Small intestine (tissue), 7 donors: Measurements from ENCODE around the gene ZNF536. TPM values are rescaled to one million over a fixed set of nuclear protein-coding genes. Genes with fewer than 3 reads are reported as not detected.
A peak's percentile ranks its signal among the peaks of the same experiment; 100 is the strongest.
"Not testable (repeated sequence)": the region's sequence is repeated elsewhere in the genome, so short reads cannot be mapped to it uniquely, and the experiment has no call there.

Experiments used
- DNase-seq, 2 donors: peaks; one replicate each; pipeline versions ENCODE4 v3.0.0 to v3.0.0-alpha.2; 2013
- FAIRE-seq: peaks from 2 replicates; lab custom pipeline; 2012; peaks lifted over from hg19 to GRCh38; lab: Jason Lieb, UNC
- H3K27ac ChIP-seq, 3 donors: one replicate each; pipeline ENCODE4 v1.5.1; 2013; ENCODE audit warnings: low read length in 2 of 3, mild to moderate bottlenecking in 2 of 3, control low read depth in 1 of 3, inconsistent platforms in 1 of 3, low read depth in 1 of 3, moderate library complexity in 1 of 3
- H3K27me3 ChIP-seq, 3 donors: one replicate each; pipeline ENCODE4 v1.6.1; 2013; ENCODE audit warnings: low read length in 3 of 3, inconsistent platforms in 1 of 3; ENCODE audit not compliant: control insufficient read depth in 3 of 3, insufficient read depth in 3 of 3
- H3K36me3 ChIP-seq, 3 donors: one replicate each; pipeline ENCODE4 v1.6.1; 2013; ENCODE audit warnings: low read length in 3 of 3, inconsistent platforms in 1 of 3, low read depth in 1 of 3, mild to moderate bottlenecking in 1 of 3, moderate library complexity in 1 of 3; ENCODE audit not compliant: control insufficient read depth in 3 of 3, insufficient read depth in 2 of 3
- H3K4me1 ChIP-seq, 3 donors: one replicate each; pipeline ENCODE4 v1.6.1; 2013; ENCODE audit warnings: low read length in 2 of 3, inconsistent platforms in 1 of 3, low read depth in 1 of 3, mild to moderate bottlenecking in 1 of 3, moderate library complexity in 1 of 3; ENCODE audit not compliant: control insufficient read depth in 3 of 3, insufficient read depth in 2 of 3
- H3K4me3 ChIP-seq, 3 donors: one replicate each; pipeline ENCODE4 v1.5.1; 2013; ENCODE audit warnings: low read length in 3 of 3, control low read depth in 1 of 3, inconsistent platforms in 1 of 3, low read depth in 1 of 3, mild to moderate bottlenecking in 1 of 3, moderate library complexity in 1 of 3
- H3K9me3 ChIP-seq, 2 donors: one replicate each; pipeline ENCODE4 v1.6.1; 2013; ENCODE audit warnings: low read depth in 1 of 2, low read length in 1 of 2; ENCODE audit not compliant: control insufficient read depth in 2 of 2, insufficient read depth in 1 of 2
- WGBS, 3 donors: extraction: QIAGEN DNeasy Blood & Tissue Kit; methylation state at CpG; one replicate each; pipeline ENCODE4 v1.1.7; 2013; 5-methylcytosine and 5-hydroxymethylcytosine counted together
- polyA plus RNA-seq, 4 donors: library from polyadenylated mRNA; stranded (reverse) in 3 of 4; unstranded in 1 of 4; fragments of 200-250 nt in 3 of 4; fragments of 120-200 nt in 1 of 4; gene quantifications; one replicate each; pipeline versions ENCODE4 v1.2.1 to v1.2.3, GENCODE V29; 2013
- donor health status: healthy with polysubstance abuse.
- donor health status: control.
- donor health status: control.
- donor health status: Bipolar disorder and iron deficiency.
- donor health status: healthy.

Gene ZNF536
- polyA plus RNA-seq, 4 donors, result 0.27 to 3.3 (median 0.98) TPM; not detected in 1

DNA sequence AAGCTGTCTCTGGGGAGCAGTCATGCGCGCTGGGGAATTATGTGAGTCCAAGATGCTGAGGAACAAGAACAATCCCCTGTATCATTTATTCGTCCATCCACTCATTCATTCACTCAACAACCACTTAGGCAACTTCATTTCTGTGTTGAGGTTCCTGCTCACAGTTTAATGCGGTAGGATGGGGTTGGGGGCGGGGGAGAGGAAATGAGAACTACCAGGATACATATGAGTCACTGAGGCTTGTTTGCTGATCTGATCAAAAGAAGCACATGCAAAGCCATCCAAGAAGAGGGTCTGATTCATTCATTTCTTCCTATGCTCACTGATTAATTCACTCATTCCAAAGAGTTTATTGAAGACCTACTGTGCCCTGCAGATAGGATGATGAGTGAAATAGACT, 20.9 kb downstream of the ZNF536 start:
- H3K27me3 ChIP-seq, result no peaks in the 10 kb centered on the region
- no peaks in the 10 kb centered on the region for H3K9me3 ChIP-seq
- no peaks in the 10 kb centered on the region for H3K36me3 ChIP-seq
- no peak overlapping the region for H3K27ac ChIP-seq
- no peaks in the 10 kb centered on the region for H3K4me1 ChIP-seq
- 69 to 78% (median 76%) methylated on average over 5 of the region's 5 CpGs for WGBS, 3 donors
- FAIRE-seq (no peak), DNase-seq (no peak)
- H3K4me3 ChIP-seq, result no peak overlapping the region

DNA sequence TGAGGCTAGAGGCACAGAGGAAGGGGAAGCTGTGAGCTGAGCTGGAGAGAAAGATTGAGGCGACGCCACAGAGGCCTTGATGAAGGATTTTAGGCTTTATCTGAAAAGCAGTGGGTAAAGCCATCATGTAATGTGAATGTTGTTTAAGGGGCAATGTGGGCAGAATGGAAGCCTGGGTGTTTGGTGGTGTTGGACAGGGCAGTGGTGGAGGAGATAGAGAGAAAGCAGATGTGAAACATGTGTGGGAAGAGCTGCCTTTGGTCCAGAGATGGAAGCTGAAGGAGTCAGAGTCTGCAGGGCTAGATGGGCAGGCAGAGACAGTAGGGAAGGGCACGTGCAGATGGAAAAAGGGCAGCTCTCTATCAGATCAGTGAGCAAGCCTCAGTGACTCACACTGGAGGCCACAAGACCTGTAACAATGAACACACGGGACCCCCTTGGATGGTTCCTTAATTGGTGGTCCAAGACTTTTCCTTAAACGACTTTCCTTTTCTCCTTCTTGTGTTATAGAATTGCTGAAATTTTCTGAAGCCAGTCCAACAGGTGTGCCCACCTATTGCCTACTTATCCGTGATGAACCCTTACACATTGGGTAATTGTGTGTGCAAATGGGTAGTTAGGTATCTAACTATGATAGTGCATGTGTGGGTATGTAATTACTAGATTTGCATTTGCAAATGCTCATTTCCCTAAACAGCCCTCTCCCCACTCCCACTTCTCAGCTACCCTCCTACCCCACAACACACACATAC, 21.7 kb downstream of the ZNF536 start:
- Histone ChIP-seq H3K4me3 (no peak overlapping the region), H3K36me3 (no peaks in the 10 kb centered on the region), H3K9me3 (no peaks in the 10 kb centered on the region), H3K27me3 (no peaks in the 10 kb centered on the region), H3K27ac (no peak overlapping the region), H3K4me1 (no peaks in the 10 kb centered on the region)
- 69 to 79% (median 73%) methylated on average over 6 of the region's 6 CpGs for WGBS, 3 donors
- DNase-seq, result no peak
- FAIRE-seq, result no peak

DNA sequence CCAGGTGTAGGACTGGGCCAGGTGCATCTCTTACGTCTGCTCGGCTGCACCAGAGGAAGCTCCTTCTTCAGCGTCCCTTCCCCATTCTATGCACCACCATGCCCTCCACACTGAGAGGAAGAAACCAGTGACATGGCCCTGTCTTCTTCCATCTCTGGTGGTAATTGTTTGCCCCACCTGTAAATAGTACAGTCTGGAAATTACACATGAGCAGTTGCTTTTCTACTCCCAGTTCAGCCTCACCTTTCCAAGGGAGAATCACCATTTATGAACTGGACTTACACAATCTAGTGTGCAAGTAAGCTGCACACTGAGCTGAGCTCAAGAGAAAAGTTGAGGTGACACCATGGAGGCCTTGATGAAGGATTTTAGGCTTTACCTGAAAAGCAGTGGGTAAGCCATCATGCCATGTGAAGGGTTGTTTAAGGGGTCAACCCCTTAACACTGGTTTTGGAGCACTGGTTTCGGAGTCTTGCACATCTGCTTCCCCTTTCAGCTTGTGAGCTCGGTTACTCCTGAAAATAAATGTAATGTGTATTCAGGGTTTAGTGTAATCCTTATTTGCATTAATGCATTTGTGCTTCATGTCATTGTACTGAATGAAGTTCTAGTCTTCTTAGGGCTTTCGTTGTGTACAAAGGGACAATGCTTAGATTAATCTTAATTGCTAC, 22.4 kb downstream of the ZNF536 start:
- Histone ChIP-seq H3K9me3 (no peaks in the 10 kb centered on the region), H3K27ac (no peak overlapping the region), H3K4me3 (no peak overlapping the region), H3K27me3 (no peaks in the 10 kb centered on the region), H3K36me3 (no peaks in the 10 kb centered on the region), H3K4me1 (no peaks in the 10 kb centered on the region)
- no peak for FAIRE-seq
- WGBS, 3 donors, result 62 to 79% (median 65%) methylated on average over 6 of the region's 6 CpGs
- DNase-seq, result no peak

DNA sequence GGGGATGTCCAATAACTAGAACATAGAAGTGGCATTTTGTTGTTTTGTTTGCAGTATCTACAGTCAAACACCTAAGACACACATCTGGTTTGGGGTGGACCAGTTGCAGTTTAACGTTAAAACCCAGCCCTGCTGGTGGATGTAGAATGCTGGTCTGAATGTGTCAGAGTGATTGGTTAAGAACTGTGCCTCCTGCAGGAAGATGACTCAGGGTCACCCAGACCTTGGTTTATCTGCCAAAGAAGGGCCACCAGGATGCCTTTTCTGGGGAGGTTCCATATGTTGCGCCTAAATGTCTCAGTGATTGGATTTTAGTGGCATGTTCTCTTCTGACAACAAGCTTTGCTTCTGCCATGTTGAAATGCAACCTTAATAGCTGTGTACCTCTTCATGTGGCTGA, 23.1 kb downstream of the ZNF536 start:
- FAIRE-seq, result no peak
- no peak for DNase-seq
- Histone ChIP-seq H3K27me3 (no peaks in the 10 kb centered on the region), H3K36me3 (no peaks in the 10 kb centered on the region), H3K4me1 (no peaks in the 10 kb centered on the region), H3K27ac (no peak overlapping the region), H3K9me3 (no peaks in the 10 kb centered on the region), H3K4me3 (no peak overlapping the region)
- WGBS, 3 donors, result 55 to 72% (median 63%) methylated on average over 2 of the region's 2 CpGs

DNA sequence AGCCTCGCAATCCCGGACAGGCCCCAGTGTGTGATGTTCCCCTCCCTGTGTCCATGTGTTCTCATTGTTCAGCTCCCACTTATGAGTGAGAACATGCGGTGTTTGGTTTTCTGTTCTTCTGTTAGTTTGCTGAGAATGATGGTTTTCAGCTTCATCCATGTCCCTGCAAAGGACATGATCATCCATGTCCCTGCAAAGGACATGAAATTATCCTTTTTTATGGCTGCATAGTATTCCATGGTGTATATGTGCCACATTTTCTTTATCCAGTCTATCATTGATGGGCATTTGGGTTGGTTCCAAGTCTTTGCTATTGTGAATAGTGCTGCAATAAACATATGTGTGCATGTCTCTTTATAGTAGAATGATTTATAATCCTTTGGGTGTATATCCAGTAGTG, 26.4 kb downstream of the ZNF536 start:
- DNase-seq, H3K27ac ChIP-seq, FAIRE-seq, H3K4me1 ChIP-seq, H3K4me3 ChIP-seq, H3K9me3 ChIP-seq, H3K27me3 ChIP-seq, H3K36me3 ChIP-seq: not testable (repeated sequence)
- 96% methylated on average over 3 of the region's 3 CpGs for WGBS, 3 donors

DNA sequence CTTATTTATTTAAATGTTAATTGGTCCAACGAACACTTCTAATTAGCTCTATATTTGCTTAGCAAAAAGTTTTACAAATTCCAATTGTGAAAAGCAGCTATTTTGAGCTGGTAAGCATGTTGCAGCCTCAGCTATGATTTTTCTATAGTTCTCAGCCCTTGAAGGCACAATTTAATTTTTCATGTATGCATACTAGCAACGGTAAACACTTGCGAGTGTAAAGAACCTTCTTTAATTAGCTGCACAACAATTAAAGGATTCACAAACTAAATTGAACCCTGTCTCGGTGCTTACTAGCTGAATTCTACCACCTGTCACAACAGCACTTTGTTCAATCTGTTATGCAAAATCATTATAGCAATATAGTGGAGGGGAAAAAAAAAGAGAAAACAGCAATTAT, 29.8 kb downstream of the ZNF536 start:
- DNase-seq (no peak), FAIRE-seq (no peak)
- 73 to 79% (median 78%) methylated on average over 4 of the region's 4 CpGs for whole genome bisulfite sequencing, 3 donors
- Histone ChIP-seq H3K27me3 (no peaks in the 10 kb centered on the region), H3K27ac (no peak overlapping the region), H3K36me3 (no peaks in the 10 kb centered on the region), H3K9me3 (no peaks in the 10 kb centered on the region), H3K4me3 (no peak overlapping the region), H3K4me1 (no peaks in the 10 kb centered on the region)

DNA sequence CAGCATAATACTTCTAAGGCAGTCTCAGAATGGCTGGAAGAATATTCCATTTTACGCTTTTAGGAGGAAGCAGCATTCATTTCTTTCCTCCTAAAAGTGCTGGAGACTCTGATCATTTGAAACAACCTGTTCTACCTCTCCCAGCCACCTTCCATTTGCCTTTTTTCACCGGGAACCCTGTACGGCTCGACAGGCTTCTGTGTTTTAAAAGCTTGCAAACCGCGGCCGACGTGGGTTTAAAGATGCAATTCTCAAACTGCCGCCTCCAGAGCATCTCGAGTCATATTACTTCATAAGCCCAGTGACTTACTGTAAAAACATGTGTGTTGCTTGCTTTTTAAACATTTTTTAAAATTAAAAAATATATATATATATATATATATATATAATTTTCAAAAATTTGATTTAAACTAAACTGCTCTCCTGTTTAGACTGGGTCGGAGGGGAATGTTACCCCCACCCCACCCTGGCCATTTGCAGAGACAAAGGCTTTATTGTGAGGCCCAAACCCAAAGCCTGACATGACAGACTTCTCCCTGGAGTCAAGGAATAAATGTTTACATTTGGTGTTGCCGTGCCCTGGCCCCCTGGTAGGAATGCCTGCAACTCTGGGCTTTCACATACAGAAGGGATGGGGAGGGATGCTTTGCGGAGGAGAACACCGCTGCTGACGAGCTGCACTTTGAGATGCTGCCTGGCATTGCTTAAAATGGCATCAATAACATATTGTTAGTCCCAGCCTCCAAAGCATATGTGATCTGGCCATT, 30.4 kb downstream of the ZNF536 start:
- FAIRE-seq, result no peak
- 69 to 74% (median 72%) methylated on average over 15 of the region's 15 CpGs for WGBS, 3 donors
- no peak for DNase-seq

DNA sequence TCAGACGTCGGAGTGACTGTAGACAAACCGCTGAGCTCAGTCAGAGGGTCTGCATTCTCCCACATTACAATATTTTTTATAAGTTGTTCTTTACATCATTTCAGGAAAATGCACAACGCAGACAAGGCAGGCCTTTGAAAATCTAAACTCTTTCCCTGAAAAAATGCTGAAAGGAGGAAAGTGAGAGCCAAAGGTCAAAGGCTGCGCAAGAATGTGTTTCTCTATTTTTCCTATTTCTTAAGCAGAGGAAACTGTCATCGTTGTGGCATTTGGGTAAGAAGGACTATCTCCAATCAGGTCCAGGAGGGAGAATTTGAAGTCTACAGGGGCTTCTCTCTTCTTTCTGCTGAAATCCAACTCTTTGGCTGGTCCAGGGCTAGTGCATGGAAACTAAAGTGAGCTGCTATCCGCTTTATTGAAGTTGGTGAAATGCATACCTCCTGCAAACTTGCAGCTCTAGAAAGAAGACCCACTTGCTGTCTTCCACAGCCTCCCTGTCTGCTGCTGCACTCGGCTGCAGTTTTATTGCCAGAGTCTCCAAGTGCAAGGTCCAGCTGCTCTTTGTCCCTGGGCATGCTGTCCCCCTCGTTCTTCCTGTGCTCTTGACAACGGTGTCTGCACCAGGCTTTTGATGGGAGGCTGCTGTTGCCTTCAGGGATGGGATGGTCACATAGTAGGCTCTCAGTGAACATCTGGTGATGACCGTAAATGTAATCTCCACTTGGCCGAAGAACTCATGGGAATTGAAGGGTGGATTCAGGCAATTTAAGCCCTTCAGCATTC, 31.2 kb downstream of the ZNF536 start:
- no peaks in the 10 kb centered on the region for H3K27me3 ChIP-seq
- peak in 1 of 2 donors; percentile 14 for DNase-seq
- FAIRE-seq, result no peak
- H3K27ac ChIP-seq, result no peak overlapping the region
- H3K9me3 ChIP-seq, result no peaks in the 10 kb centered on the region
- H3K4me3 ChIP-seq, result no peak overlapping the region
- H3K4me1 ChIP-seq, result no peaks in the 10 kb centered on the region
- WGBS, 3 donors, result 55 to 62% (median 62%) methylated on average over 12 of the region's 12 CpGs
- H3K36me3 ChIP-seq, result no peaks in the 10 kb centered on the region

More for the DNA sequence above, 30.4 kb downstream of the ZNF536 start:
- Histone ChIP-seq H3K27me3 (no peaks in the 10 kb centered on the region), H3K4me3 (no peak overlapping the region), H3K27ac (no peak overlapping the region), H3K9me3 (no peaks in the 10 kb centered on the region), H3K4me1 (no peaks in the 10 kb centered on the region), H3K36me3 (no peaks in the 10 kb centered on the region)
